Measurements from ENCODE around the gene ANKRD65.
A peak's percentile ranks its signal among the peaks of the same experiment; 100 is the strongest.
"Not testable (repeated sequence)": the region's sequence is repeated elsewhere in the genome, so short reads cannot be mapped to it uniquely, and the experiment has no call there.

ANKRD65 gene

GRCh38 chr1:1418464-1419362, 2.4 kb downstream of the ANKRD65 start:
- no peak overlapping the region for H3K4me3 ChIP-seq (ENCODE audit: low read depth, low read length)

DNA sequence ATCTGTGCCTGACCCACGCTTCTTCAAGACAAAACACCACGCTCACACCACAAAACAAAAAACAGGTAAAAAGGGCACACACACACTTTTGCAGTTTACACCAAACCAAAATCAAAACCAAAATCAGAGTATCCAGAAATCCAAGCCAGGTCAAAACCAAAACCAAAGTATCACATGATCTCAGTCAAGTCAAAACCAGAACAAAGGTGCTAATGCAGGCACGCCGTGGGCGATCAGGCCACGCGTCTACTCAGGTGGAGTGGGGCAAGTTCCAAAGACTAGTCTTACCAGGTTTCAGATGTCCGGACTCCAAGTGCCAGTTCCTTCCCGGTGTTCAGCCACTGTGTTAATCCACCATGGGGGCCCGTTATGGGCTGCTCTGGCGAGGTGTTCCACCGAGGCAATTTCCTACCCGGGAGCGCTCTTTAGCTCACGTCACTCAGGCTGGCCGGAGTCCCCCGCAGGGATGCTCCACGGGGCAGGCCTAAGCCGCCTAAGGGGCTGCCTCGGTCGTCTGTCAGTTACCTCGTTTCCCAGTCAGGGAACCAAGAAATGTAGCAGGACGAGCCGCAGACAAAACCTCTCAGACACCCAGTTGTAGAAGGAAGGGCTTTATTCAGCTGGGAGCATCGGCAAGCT, 3.1 kb downstream of the ANKRD65 start:
- not testable (repeated sequence) for H3K4me3 ChIP-seq (ENCODE audit: low read depth, low read length)

DNA sequence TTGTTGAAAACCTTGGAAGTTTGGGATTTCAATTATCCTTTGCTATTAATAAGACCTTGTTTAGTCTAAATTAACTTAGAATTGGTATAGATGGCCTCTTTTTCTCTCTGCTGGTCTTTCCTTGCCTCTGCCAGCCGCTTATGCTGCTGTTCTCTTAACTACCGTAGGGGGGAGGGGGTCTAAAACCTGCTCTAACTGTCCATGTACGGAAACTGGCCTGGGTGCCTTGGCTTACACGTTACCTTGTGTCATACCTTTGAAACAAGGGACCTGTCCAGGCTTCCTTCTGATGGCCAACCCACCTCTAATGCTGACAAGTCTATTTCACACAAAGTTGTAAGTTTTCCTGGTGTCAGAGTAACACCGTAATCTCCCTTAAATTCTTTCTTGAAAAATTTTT, 3.7 kb downstream of the ANKRD65 start:
- not testable (repeated sequence) for H3K4me3 ChIP-seq (ENCODE audit: low read depth, low read length)

- no peak overlapping the region for H3K4me3 ChIP-seq (ENCODE audit: low read depth, low read length)
These were observed 5.3 kb downstream of the ANKRD65 start for GRCh38 chr1:1415751-1416150.

GRCh38 chr1:1412311-1412902, 8.7 kb downstream of the ANKRD65 start:
- not testable (repeated sequence) for H3K4me3 ChIP-seq (ENCODE audit: low read depth, low read length)

DNA sequence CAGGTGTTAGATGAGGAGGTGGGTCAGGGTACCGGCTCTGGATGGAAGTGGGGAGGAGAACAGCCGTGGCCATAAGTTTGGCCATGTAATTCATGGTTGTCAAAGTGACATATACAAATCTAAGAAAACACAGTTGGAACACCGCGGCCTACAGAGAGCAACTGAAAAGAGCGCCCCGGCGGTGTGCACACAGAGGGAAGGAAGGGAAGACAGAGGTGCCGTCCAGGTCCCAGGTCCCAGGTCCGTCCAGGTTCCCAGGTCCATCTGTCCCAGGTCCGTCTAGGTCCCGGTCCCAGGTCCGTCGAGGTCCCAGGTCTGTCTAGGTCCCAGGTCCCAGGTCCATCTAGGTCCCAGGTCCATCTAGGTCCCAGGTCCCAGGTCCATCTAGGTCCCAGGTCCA, 9.4 kb downstream of the ANKRD65 start:
- no peak overlapping the region for H3K4me3 ChIP-seq (ENCODE audit: low read depth, low read length)

DNA sequence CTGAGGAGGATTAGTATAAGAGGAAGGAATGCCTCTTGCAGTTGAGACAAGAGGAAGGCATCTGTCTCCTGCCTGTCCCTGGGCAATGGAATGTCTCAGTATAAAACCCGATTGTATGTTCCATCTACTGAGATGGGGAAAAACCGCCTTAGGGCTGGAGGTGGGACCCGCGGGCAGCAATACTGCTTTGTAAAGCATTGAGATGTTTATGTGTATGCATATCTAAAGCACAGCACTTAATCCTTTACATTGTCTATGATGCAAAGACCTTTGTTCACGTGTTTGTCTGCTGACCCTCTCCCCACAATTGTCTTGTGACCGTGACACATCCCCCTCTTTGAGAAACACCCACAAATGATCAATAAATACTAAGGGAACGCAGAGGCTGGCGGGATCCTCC, 10.8 kb downstream of the ANKRD65 start:
- H3K4me3 ChIP-seq (ENCODE audit: low read depth, low read length), result not testable (repeated sequence)

GRCh38 chr1:1407636-1408318, 13.3 kb downstream of the ANKRD65 start:
- peak overlapping the region; percentile 92 for H3K4me3 ChIP-seq (ENCODE audit: low read depth, low read length)

GRCh38 chr1:1406821-1407635, 14.0 kb downstream of the ANKRD65 start, which contains the start of gene MRPL20:
TSS of gene MRPL20 (minus strand) at chr1:1407293. CDS start at chr1:1407217, 76 bp downstream.
- peak within 1 kb of the TSS; percentile 92 for H3K4me3 ChIP-seq (ENCODE audit: low read depth, low read length)

DNA sequence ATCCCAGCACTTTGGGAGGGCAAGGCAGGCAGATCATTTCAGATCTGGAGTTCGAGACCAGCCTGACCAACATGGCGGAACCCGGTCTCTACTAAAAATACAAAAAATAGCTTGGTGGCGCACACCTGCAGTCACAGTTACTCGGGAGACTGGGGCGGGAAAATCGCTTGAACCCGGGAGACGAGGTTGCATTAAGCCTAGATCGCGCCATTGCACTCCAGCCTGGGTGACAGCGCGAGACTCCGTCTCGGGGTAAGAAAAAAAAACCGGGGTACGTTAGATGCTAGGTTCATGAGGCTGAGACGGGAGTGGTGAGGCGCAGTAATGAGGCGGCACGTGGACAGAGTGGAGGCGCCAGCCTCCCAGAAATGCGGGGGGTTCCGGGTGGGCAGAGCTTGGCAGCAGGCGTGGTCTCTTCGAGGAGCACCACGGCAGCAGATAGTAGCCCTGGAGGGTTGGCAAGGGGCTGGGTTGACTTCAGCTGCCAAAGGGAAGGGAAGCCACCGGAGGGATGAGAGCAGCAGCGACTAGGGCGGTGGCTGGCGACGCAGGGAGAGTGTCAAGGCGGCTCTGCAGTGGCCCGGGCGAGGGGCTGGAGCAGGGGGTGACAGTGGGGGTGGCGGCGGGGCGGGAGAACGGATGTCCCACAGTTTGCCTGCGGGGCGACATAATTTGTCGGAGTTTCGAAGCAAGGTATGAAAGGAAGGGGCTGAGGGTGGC, 14.8 kb downstream of the ANKRD65 start:
- H3K4me3 ChIP-seq (ENCODE audit: low read depth, low read length), result peak overlapping the region; percentile 92

- H3K4me3 ChIP-seq (ENCODE audit: low read depth, low read length), result no peak overlapping the region
These were observed 17.4 kb downstream of the ANKRD65 start for GRCh38 chr1:1403653-1404052.

DNA sequence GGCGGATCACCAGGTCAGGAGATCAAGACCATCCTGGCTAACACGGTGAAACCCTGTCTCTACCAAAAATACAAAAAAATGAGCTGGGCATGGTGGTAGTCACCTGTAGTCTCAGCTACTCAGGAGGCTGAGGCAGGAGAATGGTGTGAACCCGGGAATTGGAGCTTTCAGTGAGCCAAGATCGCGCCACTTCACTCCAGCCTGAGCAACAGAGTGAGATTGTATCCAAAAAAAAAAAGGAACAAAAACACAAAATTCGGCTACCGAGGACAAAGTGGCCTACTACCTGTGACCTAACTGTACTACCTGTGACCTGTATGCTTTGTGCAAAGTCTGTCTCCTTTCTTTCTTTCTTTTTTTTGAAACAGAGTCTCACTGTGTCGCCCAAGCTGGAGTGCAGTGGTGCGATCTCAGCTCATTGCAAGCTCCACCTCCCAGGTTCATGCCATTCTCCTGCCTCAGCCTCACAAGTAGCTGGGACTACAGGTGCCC, 18.1 kb downstream of the ANKRD65 start:
- H3K4me3 ChIP-seq (ENCODE audit: low read depth, low read length), result not testable (repeated sequence)

DNA sequence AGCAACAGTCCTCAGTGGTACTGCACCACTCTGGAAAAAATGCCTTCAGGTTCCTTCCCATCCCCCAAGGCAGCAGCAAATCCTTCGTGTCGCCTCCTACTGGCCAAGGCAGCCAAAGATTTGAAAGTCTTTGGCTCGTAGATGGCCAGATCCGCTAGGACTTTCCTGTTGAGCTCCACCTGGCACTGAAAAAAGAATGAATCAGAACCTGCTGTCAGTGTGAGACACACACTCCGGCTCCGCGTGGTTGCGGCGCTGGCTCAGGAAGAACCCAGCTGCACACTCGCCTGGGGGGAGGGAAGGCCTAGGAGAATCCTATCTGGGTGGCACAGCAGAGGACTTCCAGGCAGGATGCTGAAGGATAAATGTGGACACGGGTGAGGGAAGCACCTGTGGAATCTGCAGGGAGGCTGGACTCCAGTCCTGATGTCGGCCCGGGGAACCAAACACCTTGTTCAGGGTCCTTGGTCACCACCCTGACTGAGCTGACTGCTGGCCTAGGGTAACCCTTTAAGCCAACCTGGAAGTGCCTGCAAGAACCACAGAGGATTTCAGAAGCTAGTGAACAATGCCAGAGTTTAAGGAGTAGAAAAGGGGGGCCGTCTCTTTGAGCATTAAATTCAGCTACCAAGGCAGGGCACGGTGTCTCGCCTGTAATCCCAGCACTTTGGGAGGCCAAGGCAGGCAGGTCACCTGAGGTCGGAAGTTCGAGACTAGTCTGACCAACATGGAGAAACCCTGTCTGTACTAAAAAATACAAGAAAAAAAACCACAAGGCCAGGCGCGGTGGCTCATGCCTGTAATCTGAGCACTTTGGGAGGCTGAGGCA, 18.8 kb downstream of the ANKRD65 start:
- no peak overlapping the region for H3K4me3 ChIP-seq (ENCODE audit: low read depth, low read length)

GRCh38 chr1:1401457-1402010, 19.5 kb downstream of the ANKRD65 start:
- H3K4me3 ChIP-seq (ENCODE audit: low read depth, low read length), result no peak overlapping the region

DNA sequence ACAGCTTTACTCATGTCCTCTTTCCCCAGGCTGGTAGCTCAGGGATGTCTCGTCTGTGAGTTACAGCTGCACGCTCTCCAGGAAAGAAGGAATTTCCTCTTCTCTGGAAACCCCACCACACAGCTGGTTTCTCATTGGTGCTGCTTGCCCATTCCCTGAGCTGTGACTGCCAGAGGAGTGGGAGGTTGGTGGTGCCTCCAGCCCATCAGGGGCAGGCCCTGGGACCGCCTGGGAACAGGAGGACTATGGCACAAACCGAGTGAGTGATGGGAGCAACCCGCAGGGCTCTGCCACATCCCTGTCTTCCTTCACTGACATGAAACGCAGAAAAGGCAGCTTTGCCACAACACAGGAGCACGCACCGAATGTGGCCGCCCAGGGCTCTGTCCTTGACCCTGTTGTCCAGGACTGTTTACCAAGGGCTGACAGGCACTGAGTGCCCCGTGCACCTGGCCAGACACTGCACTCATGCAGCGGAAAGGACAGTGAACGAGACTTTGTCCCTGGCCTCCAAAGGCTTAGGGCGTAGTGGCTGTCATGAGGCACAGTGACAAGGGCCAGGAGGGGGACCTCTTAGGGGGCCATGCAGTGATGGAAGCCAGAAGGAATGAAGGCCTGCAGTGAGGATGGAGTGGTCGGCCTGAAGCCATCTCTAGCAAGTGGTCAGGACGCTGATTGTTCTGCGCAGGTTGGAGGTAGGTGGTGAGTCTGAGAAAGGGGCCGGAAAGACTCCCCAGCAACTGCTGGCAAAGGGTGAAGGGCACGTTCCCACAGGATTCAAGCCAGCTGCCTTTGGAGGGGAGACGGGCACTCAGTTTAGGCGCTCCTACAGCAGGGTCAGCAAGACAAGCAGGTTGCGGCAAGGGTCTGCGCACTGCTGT, 20.3 kb downstream of the ANKRD65 start:
- H3K4me3 ChIP-seq (ENCODE audit: low read depth, low read length), result peak overlapping the region; percentile 97

DNA sequence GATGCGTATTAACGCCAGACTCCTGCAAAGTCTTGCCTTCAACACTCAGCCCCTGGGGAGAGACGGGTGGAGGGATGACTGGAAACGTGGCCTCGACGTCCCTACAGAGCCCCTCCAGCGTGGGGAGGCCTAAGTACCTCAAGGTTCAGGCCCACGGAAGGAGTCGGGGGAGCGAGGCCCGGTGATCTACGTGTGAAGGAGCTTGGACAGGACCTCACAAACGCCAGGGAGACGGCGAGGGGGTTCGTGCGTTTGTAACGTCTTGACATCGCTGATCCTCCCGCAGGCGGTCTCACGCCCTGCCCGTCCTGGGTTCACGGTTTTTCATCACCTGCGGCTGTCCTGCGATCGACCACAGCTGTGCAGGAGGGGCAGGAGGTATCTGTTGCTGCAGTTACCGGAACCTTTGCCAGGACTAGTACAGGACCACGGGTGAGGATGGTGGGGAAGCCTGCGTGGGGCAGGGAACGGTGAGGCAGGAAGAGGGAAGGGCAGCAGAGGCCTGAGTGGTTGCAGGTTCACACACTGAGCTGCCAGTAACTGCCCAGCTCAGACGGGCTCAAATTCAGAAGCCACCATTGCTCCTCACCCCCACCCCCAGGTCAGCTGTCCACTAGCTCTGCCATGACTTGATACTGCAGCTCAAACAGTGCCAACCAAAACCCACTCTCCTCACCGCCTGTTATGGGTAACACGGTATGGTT, 21.1 kb downstream of the ANKRD65 start:
- peak overlapping the region; percentile 97 for H3K4me3 ChIP-seq (ENCODE audit: low read depth, low read length)
